GM12874 (cell line): Measurements from ENCODE around the gene UCHL5.

Experiments
- TF ChIP-seq, protein P1 (sequence below): IDR thresholded peaks from 2 replicates; pipeline ENCODE4 v1.5.1; 2011; ENCODE audit warnings: low read depth, mild to moderate bottlenecking, control low read depth, low read length, moderate library complexity; ENCODE audit not compliant: insufficient read depth

UCHL5 gene

DNA sequence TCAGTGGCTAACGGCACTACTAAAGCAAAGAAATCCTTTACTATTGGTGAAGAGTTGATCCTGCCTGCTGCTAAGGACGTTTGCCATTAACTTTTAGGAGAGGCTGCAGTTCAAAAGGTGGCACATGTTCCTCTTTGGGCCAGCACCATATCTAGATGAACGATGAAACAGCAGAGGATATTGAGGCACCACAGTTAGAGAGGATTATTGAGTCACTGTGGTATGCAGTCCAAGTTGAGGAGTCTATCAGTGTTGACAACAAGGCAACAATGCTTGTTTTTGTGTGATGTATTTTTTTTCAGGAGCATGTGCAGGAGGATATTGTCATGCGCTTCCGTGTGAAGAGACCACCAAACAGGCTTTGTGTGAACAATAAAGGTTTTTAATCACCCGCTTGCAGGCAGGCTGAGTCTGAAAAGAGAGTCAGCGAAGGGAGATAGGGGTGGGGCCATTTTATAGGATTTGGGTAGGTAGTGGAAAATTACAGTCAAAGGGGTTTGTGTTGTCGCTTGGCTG, 80.9 kb downstream of the UCHL5 start:
- TF ChIP-seq, protein P1, sequence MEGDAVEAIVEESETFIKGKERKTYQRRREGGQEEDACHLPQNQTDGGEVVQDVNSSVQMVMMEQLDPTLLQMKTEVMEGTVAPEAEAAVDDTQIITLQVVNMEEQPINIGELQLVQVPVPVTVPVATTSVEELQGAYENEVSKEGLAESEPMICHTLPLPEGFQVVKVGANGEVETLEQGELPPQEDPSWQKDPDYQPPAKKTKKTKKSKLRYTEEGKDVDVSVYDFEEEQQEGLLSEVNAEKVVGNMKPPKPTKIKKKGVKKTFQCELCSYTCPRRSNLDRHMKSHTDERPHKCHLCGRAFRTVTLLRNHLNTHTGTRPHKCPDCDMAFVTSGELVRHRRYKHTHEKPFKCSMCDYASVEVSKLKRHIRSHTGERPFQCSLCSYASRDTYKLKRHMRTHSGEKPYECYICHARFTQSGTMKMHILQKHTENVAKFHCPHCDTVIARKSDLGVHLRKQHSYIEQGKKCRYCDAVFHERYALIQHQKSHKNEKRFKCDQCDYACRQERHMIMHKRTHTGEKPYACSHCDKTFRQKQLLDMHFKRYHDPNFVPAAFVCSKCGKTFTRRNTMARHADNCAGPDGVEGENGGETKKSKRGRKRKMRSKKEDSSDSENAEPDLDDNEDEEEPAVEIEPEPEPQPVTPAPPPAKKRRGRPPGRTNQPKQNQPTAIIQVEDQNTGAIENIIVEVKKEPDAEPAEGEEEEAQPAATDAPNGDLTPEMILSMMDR: no peak

DNA sequence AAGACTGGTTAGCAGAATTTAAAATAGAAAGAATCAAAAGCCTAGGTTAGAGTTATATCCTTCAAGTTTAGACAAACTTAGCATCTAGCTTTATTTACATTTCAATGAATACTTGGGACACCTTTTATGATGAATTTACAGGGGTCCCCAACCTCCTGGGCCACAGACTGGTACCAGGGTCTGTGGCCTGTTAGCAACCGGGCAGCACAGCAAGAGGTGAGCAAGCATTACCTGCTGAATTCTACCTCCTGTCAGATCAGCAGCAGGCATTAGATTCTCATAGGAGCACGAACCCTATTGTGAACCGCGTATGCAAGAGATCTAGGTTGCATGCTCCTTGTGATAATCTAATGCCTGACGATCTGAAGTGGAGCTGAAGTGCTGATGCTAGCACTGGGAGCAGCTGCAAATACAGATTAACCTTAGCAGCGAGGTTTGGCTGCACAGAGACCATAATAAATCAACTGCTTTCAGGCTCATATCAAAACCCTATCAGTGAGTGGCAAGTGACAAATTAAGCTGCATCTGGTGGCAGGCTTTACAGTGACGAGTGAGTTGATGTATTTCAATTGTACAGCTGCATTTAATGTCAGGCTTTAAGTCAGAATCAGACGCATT, 82.0 kb downstream of the UCHL5 start:
- TF ChIP-seq, protein P1: no peak

DNA sequence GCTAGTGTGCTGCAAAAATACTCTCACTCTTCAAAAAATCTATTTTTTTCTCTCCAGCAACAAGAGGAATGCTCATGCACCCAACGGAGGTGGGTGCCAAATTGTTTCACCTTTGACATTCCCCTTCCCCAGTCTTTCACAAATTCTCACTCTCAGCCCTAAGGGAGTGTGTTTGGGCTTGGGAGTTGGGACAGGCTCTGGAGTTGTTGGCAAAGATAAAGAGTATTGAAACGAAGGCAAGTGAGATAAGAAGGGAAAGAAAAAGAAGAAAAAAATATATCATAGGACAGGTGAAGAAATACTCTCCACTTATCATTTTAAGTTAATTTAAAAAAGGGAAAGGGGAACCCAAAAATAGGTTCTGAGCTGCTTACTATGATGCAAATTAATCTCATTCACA, 82.6 kb downstream of the UCHL5 start:
- TF ChIP-seq, protein P1: no peak

DNA sequence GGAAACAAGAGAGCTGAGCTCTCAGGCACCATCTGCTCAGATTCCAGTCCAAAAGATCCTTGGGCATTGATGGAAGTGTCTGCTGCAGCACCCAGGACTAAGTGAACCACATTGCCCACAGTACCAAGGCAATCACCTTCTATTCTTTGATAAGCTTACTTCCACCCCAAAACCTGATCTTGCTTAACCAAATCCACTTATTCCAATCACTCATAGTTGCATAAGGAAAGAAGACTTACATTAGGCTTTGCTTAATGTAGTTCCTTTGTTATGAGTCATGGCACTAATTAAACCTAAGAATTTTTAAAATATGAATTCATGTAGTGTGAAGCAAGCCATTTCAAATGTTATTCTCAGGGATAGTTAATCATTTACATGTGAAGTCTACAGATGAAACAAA, 84.5 kb downstream of the UCHL5 start:
- TF ChIP-seq, protein P1: no peak

DNA sequence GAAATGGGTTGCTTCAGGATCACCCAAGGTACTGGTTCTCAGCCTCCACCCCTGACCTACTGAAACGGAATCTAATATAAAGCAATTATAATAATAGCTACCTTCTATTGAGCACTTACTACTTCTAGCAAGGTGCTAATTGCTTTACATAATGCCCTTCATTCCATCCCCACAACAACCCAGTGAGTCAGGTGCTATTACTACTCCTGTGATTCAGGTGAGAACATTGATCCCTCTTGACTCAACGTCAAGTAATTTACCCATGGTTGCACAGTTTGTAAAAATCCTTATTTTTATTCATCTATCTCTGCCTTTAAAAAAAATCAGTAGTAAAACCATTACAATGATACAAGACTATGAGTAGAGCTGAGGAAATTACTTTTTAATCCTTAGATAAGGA, 85.2 kb downstream of the UCHL5 start:
- TF ChIP-seq, protein P1: no peak

DNA sequence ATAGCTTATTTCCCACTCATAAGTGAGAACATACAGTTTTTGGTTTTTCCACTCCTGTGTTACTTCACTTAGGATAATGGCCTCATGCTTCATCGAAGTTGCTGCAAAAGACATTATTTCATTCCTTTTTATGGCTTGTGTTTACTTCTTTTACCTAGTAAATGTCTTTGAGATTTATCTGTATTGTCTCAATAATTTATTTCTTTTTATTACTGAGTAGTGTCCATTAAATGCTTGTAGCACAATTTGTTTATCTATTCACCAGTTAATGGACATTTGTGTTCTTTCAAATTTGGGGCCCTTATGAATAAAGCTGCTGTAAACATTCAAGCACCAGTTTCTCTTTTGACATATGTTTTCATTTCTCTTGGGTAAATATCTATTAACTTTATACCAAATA, 86.0 kb downstream of the UCHL5 start:
- TF ChIP-seq, protein P1: no peak

DNA sequence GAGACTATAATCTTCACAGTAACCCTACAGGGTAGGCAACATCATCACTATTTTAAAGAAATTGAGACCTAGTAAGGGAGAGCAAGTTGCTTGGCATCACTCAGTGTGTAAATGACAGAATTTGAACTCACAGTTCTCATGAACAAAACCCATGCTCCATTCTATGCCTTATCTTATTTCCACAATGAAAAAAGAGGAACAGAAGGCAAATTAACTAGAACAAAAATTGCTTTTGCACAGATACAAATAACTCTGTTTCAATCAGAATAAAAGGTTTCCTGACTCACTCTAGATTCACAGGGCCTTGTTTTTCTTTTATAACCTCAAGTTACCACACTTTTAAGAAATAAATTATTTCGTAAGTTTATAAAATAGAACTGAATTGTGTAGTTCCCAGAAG, 90.1 kb downstream of the UCHL5 start:
- TF ChIP-seq, protein P1: no peak
